Activated CD8-positive, alpha-beta memory T cell treated with anti-CD3 and anti-CD28 coated beads, Interleukin-2, amount 10 ng/mL, durations not matched to agents 7 days and 5 days (primary cell): ENCODE data around the gene PLXNA3. TPM values are rescaled to one million over a fixed set of nuclear protein-coding genes. Genes with fewer than 3 reads are reported as not detected.
A peak's percentile ranks its signal among the peaks of the same experiment; 100 is the strongest.

Experiments used
- ATAC-seq: fragments of 150-1000 bp; cut with Tn5 transposase; one replicate; pipeline ENCODE4 v1.10.0; 2021; ENCODE audit warnings: moderate library complexity
- CTCF ChIA-PET: fragments of 350-600 bp; sonication (Branson Sonifier 250); formaldehyde crosslinking; loops from one replicate; lab custom pipeline; 2021; ENCODE audit warnings: antibody characterized with exemption; lab: Charles Lee
- DNase-seq: peaks from one replicate; pipeline ENCODE4 v3.0.0-alpha.2; 2020
- H3K27ac Mint-ChIP-seq: one replicate; pipeline ENCODE4 v1.8.0; 2021; ENCODE audit warnings: mild to moderate bottlenecking, mixed read lengths
- H3K27me3 Mint-ChIP-seq: one replicate; pipeline ENCODE4 v1.8.0; 2021; ENCODE audit warnings: mixed read lengths
- H3K36me3 Mint-ChIP-seq: one replicate; pipeline ENCODE4 v1.8.0; 2021; ENCODE audit warnings: mild to moderate bottlenecking, mixed read lengths
- H3K4me1 Mint-ChIP-seq: one replicate; pipeline ENCODE4 v1.8.0; 2021; ENCODE audit warnings: mixed read lengths
- H3K4me3 Mint-ChIP-seq: one replicate; pipeline ENCODE4 v1.8.0; 2021; ENCODE audit warnings: mild to moderate bottlenecking, moderate library complexity, mixed read lengths
- H3K9me3 Mint-ChIP-seq: one replicate; pipeline ENCODE4 v1.8.0; 2022; ENCODE audit warnings: low read depth, mixed read lengths
- total RNA-seq, 2 experiments: library from RNA; stranded (reverse); gene quantifications; one replicate each; pipeline ENCODE4 v1.2.3, GENCODE V29; 2021

PLXNA3 gene
- total RNA-seq, 2 experiments from 2014 or later: 42.3 to 48.5 TPM

GRCh38 chrX:154437971-154438893, 19.8 kb upstream of the PLXNA3 start:
- ATAC-seq (no peak), DNase-seq (no peak)
- H3K36me3 Mint-ChIP-seq: peaks cover 12% of the 10 kb centered on the region
- peaks cover 26% of the 10 kb centered on the region for H3K4me1 Mint-ChIP-seq
- H3K27me3 Mint-ChIP-seq: no peaks in the 10 kb centered on the region
- no peaks in the 10 kb centered on the region for H3K9me3 Mint-ChIP-seq
- H3K4me3 Mint-ChIP-seq: peak overlapping the region; percentile 80
- CTCF ChIA-PET: no interaction called here
- H3K27ac Mint-ChIP-seq: peak overlapping the region; percentile 72

GRCh38 chrX:154439841-154440240, 18.2 kb upstream of the PLXNA3 start:
- peaks cover 30% of the 10 kb centered on the region for H3K4me1 Mint-ChIP-seq
- no peak overlapping the region for H3K27ac Mint-ChIP-seq
- no peaks in the 10 kb centered on the region for H3K9me3 Mint-ChIP-seq

GRCh38 chrX:154440623-154441357, 17.3 kb upstream of the PLXNA3 start:
- CTCF ChIA-PET: no interaction called here
- DNase-seq (no peak), ATAC-seq (no peak)
- no peaks in the 10 kb centered on the region for H3K27me3 Mint-ChIP-seq
- H3K9me3 Mint-ChIP-seq: no peaks in the 10 kb centered on the region
- peaks cover 30% of the 10 kb centered on the region for H3K4me1 Mint-ChIP-seq
- H3K27ac Mint-ChIP-seq: no peak overlapping the region
- no peak overlapping the region for H3K4me3 Mint-ChIP-seq
- H3K36me3 Mint-ChIP-seq: peaks cover 12% of the 10 kb centered on the region

More at GRCh38 chrX:154439841-154440240, 18.2 kb upstream of the PLXNA3 start:
- Mint-ChIP-seq H3K4me3 (no peak overlapping the region), H3K36me3 (peaks cover 12% of the 10 kb centered on the region), H3K27me3 (no peaks in the 10 kb centered on the region)
- CTCF ChIA-PET: no interaction called here
- ATAC-seq: no peak
- DNase-seq: no peak

GRCh38 chrX:154441564-154441963, 16.5 kb upstream of the PLXNA3 start:
- H3K27me3 Mint-ChIP-seq: no peaks in the 10 kb centered on the region
- H3K27ac Mint-ChIP-seq: peak overlapping the region; percentile 19
- no peak for DNase-seq
- H3K36me3 Mint-ChIP-seq: peaks cover 12% of the 10 kb centered on the region
- H3K4me1 Mint-ChIP-seq: peaks cover 29% of the 10 kb centered on the region
- CTCF ChIA-PET: no interaction called here
- ATAC-seq: no peak
- H3K4me3 Mint-ChIP-seq: no peak overlapping the region
- H3K9me3 Mint-ChIP-seq: no peaks in the 10 kb centered on the region

- Mint-ChIP-seq H3K27me3 (no peaks in the 10 kb centered on the region), H3K9me3 (no peaks in the 10 kb centered on the region), H3K27ac (no peak overlapping the region), H3K36me3 (peaks cover 13% of the 10 kb centered on the region), H3K4me3 (no peak overlapping the region), H3K4me1 (peaks cover 29% of the 10 kb centered on the region)
- DNase-seq: no peak
- no peak for ATAC-seq
- CTCF ChIA-PET: no interaction called here
These were observed 15.9 kb upstream of the PLXNA3 start for GRCh38 chrX:154441984-154442707.

- H3K27ac Mint-ChIP-seq: peak overlapping the region; percentile 72
- peaks cover 9% of the 10 kb centered on the region for H3K36me3 Mint-ChIP-seq
- ATAC-seq: peak; percentile 4
These were observed 14.6 kb upstream of the PLXNA3 start for GRCh38 chrX:154443479-154443910.

GRCh38 chrX:154443992-154444754, 13.9 kb upstream of the PLXNA3 start, which contains the start of gene FAM50A:
FAM50A (plus strand) TSS chrX:154444141; CDS start chrX:154444236, 95 bp downstream.
- CTCF ChIA-PET: interaction anchor here (1.7 kb wide), 1 partner anchor 45 kb away, joined by 4 read pairs; the partner anchor contains the start of gene RPL10
- Mint-ChIP-seq H3K4me1 (peaks cover 20% of the 10 kb centered on the region), H3K36me3 (peaks cover 9% of the 10 kb centered on the region), H3K9me3 (no peaks in the 10 kb centered on the region), H3K27ac (peak within 1 kb of the TSS; percentile 72), H3K4me3 (peak within 1 kb of the TSS; percentile 68), H3K27me3 (no peaks in the 10 kb centered on the region)
- peak; percentile 92 for ATAC-seq
- DNase-seq: peak; percentile 76

More at GRCh38 chrX:154443479-154443910, 14.6 kb upstream of the PLXNA3 start:
- Mint-ChIP-seq H3K9me3 (no peaks in the 10 kb centered on the region), H3K4me3 (peak overlapping the region; percentile 55), H3K27me3 (no peaks in the 10 kb centered on the region), H3K4me1 (peaks cover 24% of the 10 kb centered on the region)
- DNase-seq: no peak
- CTCF ChIA-PET: interaction anchor here (1.7 kb wide), 1 partner anchor 45 kb away, joined by 4 read pairs; the partner anchor contains the start of gene RPL10

GRCh38 chrX:154444755-154445246, 13.3 kb upstream of the PLXNA3 start:
- no peaks in the 10 kb centered on the region for H3K9me3 Mint-ChIP-seq
- peaks cover 8% of the 10 kb centered on the region for H3K36me3 Mint-ChIP-seq
- DNase-seq (no peak), ATAC-seq (no peak)
- H3K4me3 Mint-ChIP-seq: peak overlapping the region; percentile 68
- no peaks in the 10 kb centered on the region for H3K27me3 Mint-ChIP-seq
- CTCF ChIA-PET: interaction anchor here (1.7 kb wide), 1 partner anchor 46 kb away, joined by 4 read pairs; the partner anchor contains the start of gene RPL10
- H3K27ac Mint-ChIP-seq: no peak overlapping the region
- peaks cover 20% of the 10 kb centered on the region for H3K4me1 Mint-ChIP-seq

- H3K4me3 Mint-ChIP-seq: no peak overlapping the region
These were observed 12.3 kb upstream of the PLXNA3 start for GRCh38 chrX:154445776-154446175.

GRCh38 chrX:154446430-154446829, 11.7 kb upstream of the PLXNA3 start:
- Mint-ChIP-seq H3K27me3 (no peaks in the 10 kb centered on the region), H3K36me3 (peaks cover 5% of the 10 kb centered on the region), H3K4me3 (no peak overlapping the region), H3K4me1 (peaks cover 16% of the 10 kb centered on the region), H3K9me3 (no peaks in the 10 kb centered on the region), H3K27ac (peak overlapping the region; percentile 28)
- DNase-seq (no peak), ATAC-seq (no peak)
- CTCF ChIA-PET: no interaction called here

More at GRCh38 chrX:154445776-154446175, 12.3 kb upstream of the PLXNA3 start:
- Mint-ChIP-seq H3K4me1 (peaks cover 20% of the 10 kb centered on the region), H3K27ac (no peak overlapping the region), H3K36me3 (peaks cover 5% of the 10 kb centered on the region), H3K9me3 (no peaks in the 10 kb centered on the region), H3K27me3 (no peaks in the 10 kb centered on the region)
- CTCF ChIA-PET: no interaction called here
- no peak for DNase-seq
- no peak for ATAC-seq

GRCh38 chrX:154448484-154448883, 9.6 kb upstream of the PLXNA3 start:
- H3K36me3 Mint-ChIP-seq: peaks cover 4% of the 10 kb centered on the region
- CTCF ChIA-PET: no interaction called here
- H3K9me3 Mint-ChIP-seq: no peaks in the 10 kb centered on the region

GRCh38 chrX:154449618-154450017, 8.5 kb upstream of the PLXNA3 start:
- no peak overlapping the region for H3K4me3 Mint-ChIP-seq
- no peak for DNase-seq
- no peaks in the 10 kb centered on the region for H3K27me3 Mint-ChIP-seq
- no peaks in the 10 kb centered on the region for H3K9me3 Mint-ChIP-seq
- H3K27ac Mint-ChIP-seq: no peak overlapping the region
- CTCF ChIA-PET: interaction anchor here (0.7 kb wide), 1 partner anchor 78 kb away, joined by 3 read pairs; no protein-coding TSS in a partner anchor
- no peak for ATAC-seq
- H3K4me1 Mint-ChIP-seq: peaks cover 8% of the 10 kb centered on the region
- peaks cover 9% of the 10 kb centered on the region for H3K36me3 Mint-ChIP-seq

More at GRCh38 chrX:154448484-154448883, 9.6 kb upstream of the PLXNA3 start:
- H3K27ac Mint-ChIP-seq: no peak overlapping the region
- H3K27me3 Mint-ChIP-seq: no peaks in the 10 kb centered on the region
- ATAC-seq: no peak
- DNase-seq: no peak
- no peak overlapping the region for H3K4me3 Mint-ChIP-seq
- peaks cover 8% of the 10 kb centered on the region for H3K4me1 Mint-ChIP-seq
